ENCODE results near the gene ARHGAP24.

Gene ARHGAP24

GRCh38 chr4:85448906-85449890, 25.8 kb upstream of the ARHGAP24 start:
- no peaks in the 10 kb centered on the region for H3K4me1 ChIP-seq (ENCODE audit: insufficient read depth, poor library complexity, severe bottlenecking)
- H3K27ac ChIP-seq (ENCODE audit: poor library complexity, severe bottlenecking) = no peak overlapping the region
- TF ChIP-seq, protein P1, sequence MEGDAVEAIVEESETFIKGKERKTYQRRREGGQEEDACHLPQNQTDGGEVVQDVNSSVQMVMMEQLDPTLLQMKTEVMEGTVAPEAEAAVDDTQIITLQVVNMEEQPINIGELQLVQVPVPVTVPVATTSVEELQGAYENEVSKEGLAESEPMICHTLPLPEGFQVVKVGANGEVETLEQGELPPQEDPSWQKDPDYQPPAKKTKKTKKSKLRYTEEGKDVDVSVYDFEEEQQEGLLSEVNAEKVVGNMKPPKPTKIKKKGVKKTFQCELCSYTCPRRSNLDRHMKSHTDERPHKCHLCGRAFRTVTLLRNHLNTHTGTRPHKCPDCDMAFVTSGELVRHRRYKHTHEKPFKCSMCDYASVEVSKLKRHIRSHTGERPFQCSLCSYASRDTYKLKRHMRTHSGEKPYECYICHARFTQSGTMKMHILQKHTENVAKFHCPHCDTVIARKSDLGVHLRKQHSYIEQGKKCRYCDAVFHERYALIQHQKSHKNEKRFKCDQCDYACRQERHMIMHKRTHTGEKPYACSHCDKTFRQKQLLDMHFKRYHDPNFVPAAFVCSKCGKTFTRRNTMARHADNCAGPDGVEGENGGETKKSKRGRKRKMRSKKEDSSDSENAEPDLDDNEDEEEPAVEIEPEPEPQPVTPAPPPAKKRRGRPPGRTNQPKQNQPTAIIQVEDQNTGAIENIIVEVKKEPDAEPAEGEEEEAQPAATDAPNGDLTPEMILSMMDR (IDR thresholded peaks at IDR 0.05; ENCODE audit: poor library complexity, severe bottlenecking) = no peak
- no peak for DNase-seq (ENCODE audit: low spot score)
- no peaks in the 10 kb centered on the region for H3K9me3 ChIP-seq (ENCODE audit: severe bottlenecking)
- H3K27me3 ChIP-seq (ENCODE audit: insufficient read depth, poor library complexity, severe bottlenecking) = no peaks in the 10 kb centered on the region
- no peaks in the 10 kb centered on the region for H3K36me3 ChIP-seq (ENCODE audit: low read depth)
- H3K4me3 ChIP-seq (ENCODE audit: severe bottlenecking) = no peak overlapping the region
- no peak for ATAC-seq (ENCODE audit: low read depth)

- Histone ChIP-seq H3K27ac (ENCODE audit: poor library complexity, severe bottlenecking) (no peak overlapping the region), H3K9me3 (ENCODE audit: severe bottlenecking) (no peaks in the 10 kb centered on the region), H3K4me1 (ENCODE audit: insufficient read depth, poor library complexity, severe bottlenecking) (no peaks in the 10 kb centered on the region), H3K27me3 (ENCODE audit: insufficient read depth, poor library complexity, severe bottlenecking) (no peaks in the 10 kb centered on the region), H3K4me3 (ENCODE audit: severe bottlenecking) (no peak overlapping the region), H3K36me3 (ENCODE audit: low read depth) (no peaks in the 10 kb centered on the region)
- DNase-seq (ENCODE audit: low spot score) = no peak
- ATAC-seq (ENCODE audit: low read depth) = no peak
- TF ChIP-seq, protein P1 (IDR thresholded peaks at IDR 0.05; ENCODE audit: poor library complexity, severe bottlenecking) = no peak
Observed at GRCh38 chr4:85452058-85452731, 22.8 kb upstream of the ARHGAP24 start.

DNA sequence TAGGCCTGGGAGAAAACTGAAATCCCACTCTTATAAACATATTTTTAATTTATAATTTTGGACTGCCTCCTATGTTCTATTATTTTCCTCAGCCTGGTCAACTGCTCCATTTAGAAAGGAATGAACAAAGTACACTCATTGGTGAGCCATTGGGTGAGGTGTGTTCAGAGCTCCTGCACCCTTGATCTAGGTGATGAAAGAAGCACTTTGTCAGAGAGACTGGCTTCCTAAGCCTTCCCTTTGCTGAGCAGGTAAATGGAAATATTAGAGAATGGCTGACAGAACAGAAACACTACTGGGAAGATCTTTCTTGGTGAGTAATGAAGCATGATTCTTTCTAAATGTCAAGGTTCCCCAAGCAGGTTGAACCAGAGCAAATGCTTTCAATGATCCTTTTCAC, 19.0 kb upstream of the ARHGAP24 start:
- no peaks in the 10 kb centered on the region for H3K36me3 ChIP-seq (ENCODE audit: low read depth)
- no peaks in the 10 kb centered on the region for H3K9me3 ChIP-seq (ENCODE audit: severe bottlenecking)
- DNase-seq (ENCODE audit: low spot score) (no peak), ATAC-seq (ENCODE audit: low read depth) (no peak)
- H3K27ac ChIP-seq (ENCODE audit: poor library complexity, severe bottlenecking) = no peak overlapping the region
- no peaks in the 10 kb centered on the region for H3K27me3 ChIP-seq (ENCODE audit: insufficient read depth, poor library complexity, severe bottlenecking)
- H3K4me1 ChIP-seq (ENCODE audit: insufficient read depth, poor library complexity, severe bottlenecking) = no peaks in the 10 kb centered on the region
- TF ChIP-seq, protein P1 (IDR thresholded peaks at IDR 0.05; ENCODE audit: poor library complexity, severe bottlenecking) = no peak
- no peak overlapping the region for H3K4me3 ChIP-seq (ENCODE audit: severe bottlenecking)

DNA sequence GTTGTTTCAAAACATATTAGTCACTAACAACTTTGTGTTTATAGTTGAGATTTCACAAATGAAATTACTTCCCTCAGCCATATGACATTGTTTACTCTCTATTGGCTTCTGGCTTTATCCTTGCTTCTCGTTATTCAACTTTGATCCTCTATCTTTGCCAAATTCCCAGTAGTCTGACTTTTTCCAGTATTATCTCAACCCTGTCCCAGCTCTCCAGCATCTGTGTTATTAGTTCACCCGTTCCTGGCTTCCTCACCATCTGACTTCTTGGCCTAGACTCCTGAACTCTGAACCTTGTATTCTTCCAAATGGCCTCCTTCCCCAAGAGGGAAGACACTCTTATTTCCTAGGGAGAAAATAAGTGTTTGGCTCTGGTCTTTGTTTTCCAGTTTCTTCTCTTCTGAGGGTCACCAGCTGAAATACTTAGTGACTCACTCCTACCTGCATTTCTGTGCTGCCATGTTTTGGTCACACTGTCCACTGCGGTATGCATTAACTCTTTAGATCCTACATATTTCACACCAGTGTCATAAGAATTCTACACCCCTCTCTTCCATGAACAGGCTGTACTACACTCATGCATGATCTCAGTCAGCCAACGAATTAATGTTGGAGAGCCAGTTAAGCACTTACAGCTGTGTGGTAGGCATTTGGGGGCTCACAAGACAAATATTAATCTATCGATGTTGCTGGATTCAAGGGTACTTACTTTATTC, 17.0 kb upstream of the ARHGAP24 start:
- TF ChIP-seq, protein P1 (IDR thresholded peaks at IDR 0.05; ENCODE audit: poor library complexity, severe bottlenecking) = no peak
- no peak overlapping the region for H3K4me3 ChIP-seq (ENCODE audit: severe bottlenecking)
- H3K9me3 ChIP-seq (ENCODE audit: severe bottlenecking) = no peaks in the 10 kb centered on the region
- H3K36me3 ChIP-seq (ENCODE audit: low read depth) = no peaks in the 10 kb centered on the region
- no peaks in the 10 kb centered on the region for H3K4me1 ChIP-seq (ENCODE audit: insufficient read depth, poor library complexity, severe bottlenecking)
- no peak overlapping the region for H3K27ac ChIP-seq (ENCODE audit: poor library complexity, severe bottlenecking)
- DNase-seq (ENCODE audit: low spot score) = no peak
- ATAC-seq (ENCODE audit: low read depth) = no peak
- no peaks in the 10 kb centered on the region for H3K27me3 ChIP-seq (ENCODE audit: insufficient read depth, poor library complexity, severe bottlenecking)
